ENCODE results near the gene SKA2. TPM values are rescaled to one million over a fixed set of nuclear protein-coding genes. Genes with fewer than 3 reads are reported as not detected.
"Not testable (repeated sequence)": the region's sequence is repeated elsewhere in the genome, so short reads cannot be mapped to it uniquely, and the experiment has no call there.

SKA2 gene
- total RNA-seq, 1 donor from 2014 or later = 46.2 TPM

DNA sequence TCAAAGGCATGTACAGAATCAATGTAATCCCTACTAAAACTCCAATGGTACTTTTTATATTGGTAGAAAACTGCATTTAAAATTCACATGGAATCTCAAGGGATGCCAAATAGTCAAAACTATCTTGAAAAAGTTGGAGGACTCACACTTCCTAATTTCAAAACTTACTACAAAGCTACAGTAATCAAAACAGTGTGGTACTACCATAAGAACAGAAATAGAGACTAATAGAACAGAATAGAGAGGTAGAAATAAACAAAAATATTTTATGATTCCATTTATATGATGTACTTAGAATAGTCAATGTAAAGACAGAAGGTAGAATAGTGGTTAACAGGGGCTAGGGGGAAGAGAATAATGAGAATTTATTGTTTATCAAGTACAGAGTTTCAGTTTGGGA, 57.1 kb downstream of the SKA2 start:
- no peak overlapping the region for H3K4me3 Mint-ChIP-seq (ENCODE audit: unreplicated experiment)
- H3K27me3 Mint-ChIP-seq (ENCODE audit: low read depth) = no peaks in the 10 kb centered on the region
- DNase-seq (ENCODE audit: low spot score) = no peak
- peaks cover 18% of the 10 kb centered on the region for H3K36me3 Mint-ChIP-seq (ENCODE audit: low read depth)
- no peak overlapping the region for H3K27ac Mint-ChIP-seq (ENCODE audit: unreplicated experiment)
- peaks cover 4% of the 10 kb centered on the region for H3K9me3 Mint-ChIP-seq (ENCODE audit: low read depth)
- H3K4me1 Mint-ChIP-seq (ENCODE audit: low read depth) = peaks cover 45% of the 10 kb centered on the region
- TF ChIP-seq, protein P1, sequence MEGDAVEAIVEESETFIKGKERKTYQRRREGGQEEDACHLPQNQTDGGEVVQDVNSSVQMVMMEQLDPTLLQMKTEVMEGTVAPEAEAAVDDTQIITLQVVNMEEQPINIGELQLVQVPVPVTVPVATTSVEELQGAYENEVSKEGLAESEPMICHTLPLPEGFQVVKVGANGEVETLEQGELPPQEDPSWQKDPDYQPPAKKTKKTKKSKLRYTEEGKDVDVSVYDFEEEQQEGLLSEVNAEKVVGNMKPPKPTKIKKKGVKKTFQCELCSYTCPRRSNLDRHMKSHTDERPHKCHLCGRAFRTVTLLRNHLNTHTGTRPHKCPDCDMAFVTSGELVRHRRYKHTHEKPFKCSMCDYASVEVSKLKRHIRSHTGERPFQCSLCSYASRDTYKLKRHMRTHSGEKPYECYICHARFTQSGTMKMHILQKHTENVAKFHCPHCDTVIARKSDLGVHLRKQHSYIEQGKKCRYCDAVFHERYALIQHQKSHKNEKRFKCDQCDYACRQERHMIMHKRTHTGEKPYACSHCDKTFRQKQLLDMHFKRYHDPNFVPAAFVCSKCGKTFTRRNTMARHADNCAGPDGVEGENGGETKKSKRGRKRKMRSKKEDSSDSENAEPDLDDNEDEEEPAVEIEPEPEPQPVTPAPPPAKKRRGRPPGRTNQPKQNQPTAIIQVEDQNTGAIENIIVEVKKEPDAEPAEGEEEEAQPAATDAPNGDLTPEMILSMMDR (IDR thresholded peaks at IDR 0.05) = no peak

GRCh38 chr17:59094861-59095530, 60.0 kb downstream of the SKA2 start:
- H3K4me3 Mint-ChIP-seq (ENCODE audit: unreplicated experiment) = no peak overlapping the region
- H3K27me3 Mint-ChIP-seq (ENCODE audit: low read depth) = no peaks in the 10 kb centered on the region
- H3K9me3 Mint-ChIP-seq (ENCODE audit: low read depth) = peaks cover 4% of the 10 kb centered on the region
- DNase-seq (ENCODE audit: low spot score) = no peak
- TF ChIP-seq, protein P1 (IDR thresholded peaks at IDR 0.05) = no peak
- H3K4me1 Mint-ChIP-seq (ENCODE audit: low read depth) = peaks cover 50% of the 10 kb centered on the region
- peak overlapping the region; percentile 96 for H3K27ac Mint-ChIP-seq (ENCODE audit: unreplicated experiment)
- H3K36me3 Mint-ChIP-seq (ENCODE audit: low read depth) = peaks cover 13% of the 10 kb centered on the region

DNA sequence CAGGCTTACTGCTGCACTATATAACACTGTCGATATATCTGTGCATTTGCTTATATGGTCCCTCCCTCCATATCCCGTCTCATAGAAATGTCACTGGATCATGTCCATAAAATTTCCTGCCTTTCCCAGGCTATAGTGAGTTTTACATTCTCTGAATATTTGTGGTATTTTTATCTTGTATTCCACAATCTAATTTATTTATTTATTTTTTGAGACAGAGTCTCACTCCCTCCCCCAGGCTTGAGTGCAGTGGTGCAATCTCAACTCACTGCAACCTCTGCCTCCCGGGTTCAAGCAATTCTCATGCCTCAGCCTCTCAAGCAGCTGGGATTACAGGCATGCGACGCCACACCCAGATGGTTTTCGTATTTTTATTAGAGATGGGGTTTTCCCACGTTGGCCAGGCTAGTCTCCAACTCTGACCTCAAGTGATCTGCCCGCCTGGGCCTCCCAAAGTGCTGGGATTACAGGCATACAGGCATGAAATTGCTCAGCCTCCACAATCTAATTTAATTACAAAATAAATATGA, 61.2 kb downstream of the SKA2 start:
- TF ChIP-seq, protein P1 (IDR thresholded peaks at IDR 0.05) = peak; percentile 18
- H3K27me3 Mint-ChIP-seq (ENCODE audit: low read depth) = no peaks in the 10 kb centered on the region
- peak overlapping the region; percentile 61 for H3K4me3 Mint-ChIP-seq (ENCODE audit: unreplicated experiment)
- peaks cover 4% of the 10 kb centered on the region for H3K9me3 Mint-ChIP-seq (ENCODE audit: low read depth)
- H3K36me3 Mint-ChIP-seq (ENCODE audit: low read depth) = peaks cover 12% of the 10 kb centered on the region
- H3K27ac Mint-ChIP-seq (ENCODE audit: unreplicated experiment) = peak overlapping the region; percentile 96
- DNase-seq (ENCODE audit: low spot score) = no peak
- H3K4me1 Mint-ChIP-seq (ENCODE audit: low read depth) = peaks cover 50% of the 10 kb centered on the region

DNA sequence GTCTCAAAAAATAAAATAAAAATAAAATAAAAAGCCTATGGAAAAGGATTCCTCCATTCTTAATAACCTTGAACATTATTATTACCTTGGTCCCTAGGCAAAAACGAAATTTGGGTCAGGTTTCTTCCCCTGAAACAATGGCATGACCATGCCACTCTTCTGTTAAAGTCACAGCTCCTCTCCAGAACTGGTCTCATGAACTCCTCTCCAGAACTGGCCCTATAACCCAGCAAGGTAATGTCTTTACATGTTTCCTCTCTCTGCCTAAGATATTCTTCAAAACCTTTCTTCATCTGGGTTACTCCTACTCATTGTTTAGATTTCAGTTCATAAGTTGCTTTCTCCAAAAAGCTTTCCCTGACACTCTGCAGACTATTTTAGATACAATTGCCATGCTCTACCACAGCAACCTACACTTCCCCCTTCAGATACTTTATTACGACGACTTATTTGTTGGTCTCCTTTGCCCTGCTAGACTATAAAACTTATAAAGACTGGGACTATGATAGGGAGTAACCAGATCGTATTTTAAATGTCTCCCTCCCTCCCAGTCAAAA, 61.8 kb downstream of the SKA2 start:
- DNase-seq (ENCODE audit: low spot score) = no peak
- Mint-ChIP-seq H3K4me3 (ENCODE audit: unreplicated experiment) (peak overlapping the region; percentile 61), H3K27ac (ENCODE audit: unreplicated experiment) (peak overlapping the region; percentile 96), H3K36me3 (ENCODE audit: low read depth) (peaks cover 12% of the 10 kb centered on the region), H3K4me1 (ENCODE audit: low read depth) (peaks cover 50% of the 10 kb centered on the region), H3K9me3 (ENCODE audit: low read depth) (peaks cover 4% of the 10 kb centered on the region), H3K27me3 (ENCODE audit: low read depth) (no peaks in the 10 kb centered on the region)
- TF ChIP-seq, protein P1 (IDR thresholded peaks at IDR 0.05) = no peak

DNA sequence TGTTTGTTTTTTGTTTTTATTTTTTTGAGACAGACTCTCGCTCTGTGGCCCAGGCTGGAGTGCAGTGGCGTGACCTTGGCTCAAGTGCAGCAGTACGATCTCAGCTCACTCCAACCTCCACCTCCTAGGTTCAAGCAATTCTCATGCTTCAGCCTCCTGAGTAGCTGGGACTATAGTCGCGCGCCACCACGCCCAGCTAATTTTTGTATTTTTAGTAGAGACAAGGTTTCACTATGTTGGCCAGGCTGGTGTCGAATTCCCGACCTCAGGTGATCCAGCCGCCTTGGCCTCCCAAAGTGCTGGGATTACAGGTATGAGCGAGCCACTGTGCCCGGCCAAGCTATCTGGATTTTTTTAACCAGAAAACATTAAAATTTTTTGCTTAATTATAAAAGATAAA, 64.4 kb downstream of the SKA2 start:
- H3K9me3 Mint-ChIP-seq (ENCODE audit: low read depth); H3K27me3 Mint-ChIP-seq (ENCODE audit: low read depth); H3K4me3 Mint-ChIP-seq (ENCODE audit: unreplicated experiment); H3K27ac Mint-ChIP-seq (ENCODE audit: unreplicated experiment); DNase-seq (ENCODE audit: low spot score): not testable (repeated sequence)
- Mint-ChIP-seq H3K36me3 (ENCODE audit: low read depth) (peaks cover 12% of the 10 kb centered on the region), H3K4me1 (ENCODE audit: low read depth) (peaks cover 38% of the 10 kb centered on the region)

Data from chondrocyte (in vitro differentiated cells).